HG03460 (cell line): ENCODE results near the gene PGAP6.
"Not testable (repeated sequence)": the region's sequence is repeated elsewhere in the genome, so short reads cannot be mapped to it uniquely, and the experiment has no call there.

Experiments used
- ATAC-seq: cut with Tn5 transposase; IDR thresholded peaks from one replicate; pipeline ENCODE4 v1.9.1; 2021; ENCODE audit not compliant: unreplicated experiment

PGAP6 gene

GRCh38 chr16:381789-382717 is at the start of gene PGAP6:
Gene PGAP6 (minus strand): TSS chr16:381978. CDS start chr16:381821, 157 bp downstream.
- ATAC-seq, result peak; percentile 49

GRCh38 chr16:430904-431303 is 49.1 kb upstream of the PGAP6 start:
- ATAC-seq, result no peak

- no peak for ATAC-seq
These were observed 45.5 kb upstream of the PGAP6 start for GRCh38 chr16:427250-427649.

GRCh38 chr16:426906-427249 is 45.1 kb upstream of the PGAP6 start:
- no peak for ATAC-seq

GRCh38 chr16:426115-426905 is 44.5 kb upstream of the PGAP6 start:
- no peak for ATAC-seq

GRCh38 chr16:425740-426114 is 43.9 kb upstream of the PGAP6 start:
- ATAC-seq, result peak; percentile 31

- peak; percentile 77 for ATAC-seq
These were observed 43.4 kb upstream of the PGAP6 start, which contains the start of gene RAB11FIP3 for GRCh38 chr16:425082-425718. Gene RAB11FIP3 (plus strand): TSS chr16:425649. CDS start chr16:426007, 358 bp downstream.

GRCh38 chr16:424623-425081 is 42.9 kb upstream of the PGAP6 start:
- ATAC-seq, result peak; percentile 8

GRCh38 chr16:424033-424622 is 42.4 kb upstream of the PGAP6 start:
- no peak for ATAC-seq

GRCh38 chr16:422179-422578 is 40.4 kb upstream of the PGAP6 start:
- not testable (repeated sequence) for ATAC-seq

GRCh38 chr16:415170-415498 is 33.4 kb upstream of the PGAP6 start:
- not testable (repeated sequence) for ATAC-seq

- ATAC-seq, result no peak
These were observed 32.8 kb upstream of the PGAP6 start for GRCh38 chr16:414395-415169.

- no peak for ATAC-seq
These were observed 29.9 kb upstream of the PGAP6 start for GRCh38 chr16:411576-412265.

- no peak for ATAC-seq
These were observed 28.9 kb upstream of the PGAP6 start for GRCh38 chr16:410516-411178.

GRCh38 chr16:407253-407652 is 25.5 kb upstream of the PGAP6 start:
- no peak for ATAC-seq

- ATAC-seq, result no peak
These were observed 24.0 kb upstream of the PGAP6 start for GRCh38 chr16:405548-406506.

- ATAC-seq, result no peak
These were observed 23.3 kb upstream of the PGAP6 start for GRCh38 chr16:404971-405486.
